ENCODE data around the gene CRACR2B.

Gene CRACR2B

DNA sequence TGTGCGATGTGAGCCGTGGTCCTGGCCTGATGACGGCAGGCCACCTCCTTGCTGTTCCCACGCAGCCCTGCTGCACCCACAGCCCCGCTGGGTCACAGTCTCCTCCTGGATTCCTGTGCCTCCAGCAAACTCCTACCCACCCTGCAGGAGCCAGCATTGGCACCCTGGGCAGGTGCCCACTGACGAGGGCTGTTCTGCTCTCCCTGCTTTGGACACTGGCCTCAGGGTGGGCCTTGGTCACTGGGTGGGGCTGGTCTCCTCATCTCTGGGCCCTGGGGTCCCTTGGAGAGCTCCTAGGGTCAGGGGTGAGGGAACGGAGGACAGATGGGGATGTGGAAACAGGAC is 27.6 kb downstream of the CRACR2B start:
- DNase-seq = no peak

DNA sequence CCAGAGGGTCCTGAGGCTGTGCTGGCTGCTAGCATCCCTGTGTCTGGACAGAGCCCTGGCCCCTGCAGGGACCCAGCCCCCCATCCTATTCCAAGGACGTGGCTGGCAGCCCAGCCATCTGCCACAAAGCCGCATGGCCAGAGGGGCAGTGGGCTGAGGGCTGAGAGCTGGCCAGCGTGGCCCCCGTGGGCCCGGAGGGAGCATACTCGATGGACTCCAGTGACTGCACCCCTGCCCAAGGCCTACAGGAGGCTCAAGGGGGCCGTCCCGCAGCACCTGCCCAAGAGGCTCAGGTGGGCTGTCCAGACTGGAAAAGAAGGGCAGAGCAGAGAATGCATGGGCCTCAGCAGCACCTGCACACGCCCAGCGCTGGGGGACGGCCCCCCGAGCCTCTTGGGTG is 28.1 kb downstream of the CRACR2B start:
- no peak for DNase-seq

DNA sequence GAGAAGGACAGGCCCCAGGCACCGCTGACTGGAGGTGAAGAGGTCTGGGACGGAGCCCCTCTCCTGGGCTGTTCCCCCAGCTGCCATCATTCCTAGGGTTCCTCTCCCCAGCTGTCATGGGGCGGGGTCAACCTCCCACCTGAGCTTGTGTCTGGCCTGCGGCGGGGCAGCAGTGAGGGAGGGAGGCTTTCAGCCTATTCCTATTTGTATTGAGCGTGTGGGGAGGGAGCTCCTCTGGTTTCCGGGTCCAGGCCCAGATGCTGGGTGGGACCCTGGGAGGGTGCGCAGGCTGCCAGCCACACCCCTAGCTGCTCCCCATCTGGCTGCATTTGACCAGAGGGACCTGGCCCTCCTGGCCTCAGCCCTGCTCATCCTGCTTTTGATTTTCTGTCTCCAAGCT is 28.7 kb downstream of the CRACR2B start:
- no peak for DNase-seq

DNA sequence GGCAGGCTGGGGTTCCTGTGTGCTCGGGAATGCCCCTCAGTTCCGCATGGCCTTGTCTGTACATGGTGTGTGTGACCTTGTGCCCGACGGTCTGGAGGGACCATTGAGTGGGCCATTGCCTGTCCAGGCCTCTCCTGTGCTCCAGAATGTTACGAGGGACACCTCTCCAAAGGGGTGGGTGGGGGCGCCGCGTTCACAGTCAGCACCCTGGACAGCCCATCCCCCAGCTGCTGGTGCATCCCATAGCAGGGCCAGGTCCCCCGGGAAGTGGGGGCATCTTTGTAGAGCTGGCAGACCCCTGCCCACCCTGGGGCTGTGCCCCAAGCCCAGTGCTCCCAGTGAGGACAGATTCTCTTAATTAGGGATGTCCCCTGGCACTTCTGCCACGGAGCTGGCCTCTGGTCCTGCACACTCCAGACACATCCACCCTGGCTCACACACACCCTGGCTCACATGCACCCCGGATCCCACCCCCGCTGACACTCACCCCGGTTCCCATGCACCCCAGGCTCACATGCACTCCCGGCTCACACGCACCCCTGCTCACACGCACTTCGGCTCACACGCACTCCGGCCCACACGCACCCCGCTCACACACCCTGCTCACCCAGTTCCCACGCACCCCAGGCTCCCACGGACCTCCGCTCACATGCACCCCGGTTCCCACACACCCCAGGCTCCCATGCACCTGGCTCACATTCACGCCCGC is 30.5 kb downstream of the CRACR2B start:
- DNase-seq = no peak

DNA sequence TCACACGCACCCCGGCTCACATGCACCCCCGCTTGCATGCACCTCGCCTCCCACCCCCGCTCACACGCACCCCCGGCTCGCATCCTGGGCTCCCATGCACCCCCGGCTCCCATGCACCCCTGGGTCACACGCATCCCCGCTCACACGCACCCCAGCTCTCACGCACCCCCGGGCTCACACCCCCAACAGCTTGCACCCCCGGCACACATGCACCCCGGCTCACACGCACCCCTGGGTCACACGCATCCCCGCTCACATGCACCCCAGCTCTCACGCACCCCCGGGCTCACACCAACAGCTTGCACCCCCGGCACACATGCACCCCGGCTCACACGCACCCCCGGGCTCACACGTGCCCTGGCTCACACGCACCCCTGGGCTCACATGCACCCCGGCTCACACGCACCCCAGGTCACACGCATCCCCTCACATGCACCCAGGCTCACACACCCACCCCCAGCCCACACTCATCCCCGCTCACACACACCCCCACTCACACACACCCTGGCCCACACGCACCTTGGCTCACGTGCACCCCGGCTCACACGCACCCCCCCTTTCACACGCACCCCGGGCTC is 31.1 kb downstream of the CRACR2B start:
- DNase-seq = no peak

DNA sequence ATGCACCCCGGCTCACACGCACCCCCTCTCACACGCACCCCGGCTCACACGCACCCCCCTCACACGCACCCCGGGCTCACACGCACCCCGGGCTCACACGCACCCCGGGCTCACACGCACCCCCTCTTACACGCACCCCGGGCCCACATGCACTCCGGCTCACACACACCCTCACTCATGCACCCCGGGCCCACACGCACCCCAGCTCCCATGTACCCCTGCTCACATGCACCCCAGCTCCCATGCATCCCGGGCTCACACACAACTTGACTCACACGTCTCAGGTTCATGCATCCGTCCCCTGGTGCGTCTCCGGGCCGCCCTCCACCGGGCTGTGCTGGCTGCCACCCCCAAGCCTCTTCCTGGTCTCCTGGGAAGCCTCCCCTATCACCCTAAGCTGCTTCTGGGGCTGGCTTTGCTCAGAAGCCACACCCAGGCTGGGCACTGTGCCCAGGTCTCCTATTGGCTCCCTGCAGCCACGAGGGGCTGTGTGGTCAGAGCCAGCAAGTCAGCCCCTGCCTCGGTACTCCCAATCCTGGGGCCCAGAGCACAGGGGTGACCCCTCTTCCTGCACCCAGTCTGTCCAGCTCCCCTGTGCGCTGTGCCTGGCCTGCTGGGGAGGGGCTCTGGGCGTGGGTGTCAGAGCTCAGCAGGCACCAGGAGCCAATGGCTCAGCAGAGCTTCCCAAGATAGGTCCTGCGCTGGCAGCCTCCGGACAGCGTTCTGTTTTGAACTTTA is 31.8 kb downstream of the CRACR2B start:
- DNase-seq = no peak

DNA sequence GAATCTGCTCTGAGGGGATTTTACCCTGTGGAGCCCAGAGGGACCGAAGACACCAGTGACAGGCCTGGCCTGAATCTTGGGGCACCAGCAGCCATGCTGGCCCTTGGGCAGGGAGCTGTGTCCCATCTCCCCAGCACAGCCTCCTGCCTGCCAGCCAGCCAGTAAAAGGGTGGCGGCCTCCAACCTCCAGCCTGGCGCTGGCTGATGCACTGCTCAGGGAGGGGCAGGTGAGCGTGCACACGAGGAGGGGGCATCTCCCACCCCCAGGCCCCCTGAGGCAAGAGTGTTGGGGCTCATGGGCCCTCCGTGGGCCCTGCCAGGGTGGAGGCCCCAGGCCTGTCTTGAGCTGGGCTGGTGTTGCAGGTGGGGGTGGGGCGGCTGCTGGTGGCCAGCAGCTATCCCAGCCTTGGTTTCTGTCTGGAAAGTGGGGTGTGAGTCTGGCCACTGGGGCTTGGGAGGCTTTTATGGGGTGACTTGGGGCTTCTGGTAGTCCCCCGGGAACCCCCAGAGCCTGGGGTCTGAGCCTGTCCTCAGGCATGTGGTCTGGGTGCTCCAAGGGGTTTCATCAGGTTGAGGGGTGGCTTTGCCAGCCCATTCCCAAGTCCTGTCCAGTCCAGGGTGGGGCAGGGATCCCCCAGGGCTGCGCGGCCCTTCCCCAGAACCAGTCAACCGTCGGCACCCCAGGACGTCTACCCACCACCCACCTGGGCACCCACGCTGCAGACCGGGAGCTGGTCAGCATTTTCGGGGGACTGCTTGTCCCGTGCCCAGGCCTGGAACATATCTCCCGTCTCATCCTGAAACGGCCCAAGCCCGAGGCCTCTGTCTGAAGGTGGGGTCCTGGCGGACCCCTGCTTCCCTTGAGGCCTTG is 32.8 kb downstream of the CRACR2B start:
- DNase-seq = no peak

DNA sequence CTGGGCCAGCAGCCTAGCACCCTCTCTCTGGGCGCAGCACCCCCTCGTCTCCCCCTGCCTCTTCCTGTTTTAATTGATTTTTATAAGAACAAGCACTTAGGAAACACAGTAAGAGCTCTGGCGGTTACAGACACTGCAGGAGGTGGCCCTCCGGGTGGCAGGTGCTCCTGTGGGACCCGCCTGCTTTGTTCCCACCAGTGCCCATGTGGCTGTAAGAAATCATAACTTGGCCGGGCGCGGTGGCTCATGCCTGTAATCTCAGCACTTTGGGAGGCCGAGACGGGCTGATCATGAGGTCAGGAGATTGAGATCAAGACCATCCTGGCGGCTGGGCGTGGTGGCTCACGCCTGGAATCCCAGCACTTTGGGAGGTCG is 33.4 kb downstream of the CRACR2B start:
- DNase-seq = no peak

DNA sequence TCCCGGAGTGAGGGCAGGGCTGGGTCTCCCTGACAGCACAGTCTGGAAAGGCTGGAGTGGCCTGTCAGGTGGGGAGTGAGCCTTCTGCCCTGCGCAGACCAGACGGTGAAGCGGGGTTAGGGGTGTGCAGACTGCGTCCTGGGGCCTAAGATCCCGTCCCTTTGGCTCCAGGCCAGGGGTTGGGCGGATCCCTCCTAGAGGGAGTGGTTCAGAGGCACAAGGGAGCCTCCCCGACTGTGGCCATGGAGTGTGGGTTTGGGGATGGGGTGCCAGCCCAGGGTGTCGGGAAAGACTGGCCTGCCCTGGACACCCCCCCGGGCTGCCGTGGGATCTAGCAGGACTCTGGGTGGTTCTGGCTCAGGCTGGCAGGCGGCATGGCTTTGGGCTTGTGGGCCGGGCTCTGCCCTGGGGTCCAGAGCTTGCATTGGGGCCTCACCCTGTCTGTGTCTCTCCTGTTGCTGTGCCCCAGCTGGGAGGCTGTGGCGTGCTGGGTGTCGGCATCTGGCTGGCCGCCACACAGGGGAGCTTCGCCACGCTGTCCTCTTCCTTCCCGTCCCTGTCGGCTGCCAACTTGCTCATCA is 34.5 kb downstream of the CRACR2B start:
- DNase-seq = no peak

DNA sequence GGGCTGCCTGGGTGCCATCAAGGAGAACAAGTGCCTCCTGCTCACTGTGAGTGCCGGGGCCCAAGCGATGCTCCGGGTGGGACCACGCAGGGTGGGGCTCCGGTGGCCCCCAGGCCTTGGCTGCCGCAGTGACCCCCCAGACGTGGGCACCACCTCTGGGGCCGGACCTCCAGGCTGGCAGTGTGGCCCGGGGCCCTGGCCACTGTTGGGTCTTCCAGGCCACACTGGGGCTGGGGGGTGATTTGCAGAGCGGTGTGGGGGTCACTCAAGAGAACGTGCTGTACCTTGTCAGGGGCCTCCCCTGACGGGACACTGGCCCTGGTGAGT is 34.9 kb downstream of the CRACR2B start:
- no peak for DNase-seq

DNA sequence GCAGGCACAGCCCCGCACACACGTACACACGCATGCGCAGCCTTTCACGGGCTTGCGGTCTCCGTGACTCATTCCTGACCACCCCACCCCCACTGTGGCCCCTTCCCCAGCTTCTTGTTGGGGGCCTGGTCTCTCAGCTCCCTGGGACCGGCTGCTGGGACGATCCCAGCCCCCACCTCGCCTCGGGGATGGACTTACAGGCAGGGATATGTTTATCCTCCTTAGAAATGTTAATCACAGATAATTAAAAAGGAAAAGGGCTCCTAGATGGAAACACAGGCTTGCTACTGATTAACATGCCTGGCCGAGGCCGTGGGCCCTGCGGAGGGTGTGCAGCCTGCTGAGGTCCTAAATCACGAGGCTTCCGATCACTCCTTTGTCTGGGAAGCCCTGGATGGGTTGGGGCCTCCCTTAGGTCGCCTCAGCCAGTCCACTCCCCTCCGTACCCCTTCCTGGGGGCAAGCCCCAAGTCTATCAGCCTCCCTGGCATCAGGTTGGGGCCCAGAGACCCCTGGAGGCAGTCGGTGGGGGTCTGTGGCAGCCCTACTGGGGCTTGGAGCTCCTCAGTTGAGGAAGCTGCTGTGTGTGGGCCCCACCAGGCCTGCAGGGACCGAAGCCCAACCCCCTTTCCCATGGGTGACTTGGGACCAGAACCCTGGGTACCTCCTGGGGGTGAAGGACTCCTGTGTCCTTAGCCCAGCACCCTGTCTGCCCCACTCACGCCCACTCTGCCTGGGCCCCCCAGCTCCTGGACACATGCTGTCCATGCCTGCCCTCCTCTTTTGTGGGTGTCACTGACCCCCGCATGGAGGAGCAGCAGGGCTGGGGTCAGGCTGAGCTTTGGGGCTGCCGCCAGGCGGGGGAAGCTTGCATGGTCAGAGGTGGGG is 35.5 kb downstream of the CRACR2B start:
- DNase-seq = no peak

DNA sequence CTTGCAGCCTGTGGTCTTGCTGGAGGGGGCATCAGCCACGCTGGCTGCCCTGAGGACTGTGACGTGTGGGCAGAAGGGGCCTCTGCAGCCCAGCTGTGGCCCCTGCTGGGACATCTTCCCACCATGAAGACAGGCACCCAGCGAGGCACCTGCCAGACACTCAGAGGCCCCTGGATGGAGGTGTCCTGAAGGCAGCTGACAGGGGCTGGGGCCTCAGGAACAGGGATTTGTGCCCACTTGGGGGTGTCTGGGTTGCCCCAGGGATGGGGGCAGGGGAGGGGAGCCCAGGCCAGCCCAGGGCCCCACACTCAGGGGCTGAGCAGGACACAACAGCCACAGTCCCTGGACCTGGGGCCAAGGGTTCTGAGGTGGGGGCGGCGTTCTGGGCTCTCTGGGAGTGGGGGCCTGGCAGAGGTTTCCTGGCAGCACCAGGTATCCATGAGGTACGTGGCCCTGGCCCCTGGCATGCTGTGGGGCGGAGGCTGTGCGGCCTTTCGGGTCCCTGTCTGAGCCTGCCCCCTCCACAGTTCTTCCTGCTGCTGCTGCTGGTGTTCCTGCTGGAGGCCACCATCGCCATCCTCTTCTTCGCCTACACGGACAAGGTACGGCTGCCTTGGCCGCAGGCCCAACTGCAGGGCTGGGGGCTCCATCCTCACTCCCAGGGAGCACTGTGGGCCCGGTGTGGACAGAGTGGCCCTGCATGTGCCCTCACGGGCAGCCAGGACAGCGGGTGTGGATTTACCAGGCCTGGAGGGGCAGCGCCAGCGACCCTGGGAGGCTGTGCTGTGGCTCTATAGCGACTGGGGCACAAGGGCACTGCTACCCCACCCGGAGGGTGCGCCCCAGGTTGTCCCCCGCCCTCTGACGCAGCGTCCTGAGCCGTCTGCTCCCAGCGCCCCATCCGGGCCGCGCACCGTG is 36.5 kb downstream of the CRACR2B start:
- DNase-seq = no peak

DNA sequence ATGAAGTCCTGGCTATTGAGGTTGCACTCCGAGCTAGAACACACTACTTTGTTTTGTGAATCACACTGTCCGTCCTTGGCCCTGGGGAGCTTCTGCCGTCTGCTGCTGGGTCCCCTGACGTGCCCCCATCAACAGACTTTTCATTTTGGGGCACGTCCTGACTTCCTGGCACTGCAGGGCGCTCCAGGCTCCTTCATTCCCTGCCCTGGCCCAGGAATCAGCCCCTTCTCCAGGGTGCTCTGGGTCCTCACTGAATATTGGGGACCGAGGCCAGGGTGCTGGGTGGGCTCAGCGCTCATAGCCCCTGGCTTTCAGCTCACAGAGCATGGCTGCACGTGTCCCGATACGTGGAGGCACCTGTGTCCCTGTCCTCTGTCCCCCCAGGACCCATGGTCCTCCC is 37.2 kb downstream of the CRACR2B start:
- no peak for DNase-seq

DNA sequence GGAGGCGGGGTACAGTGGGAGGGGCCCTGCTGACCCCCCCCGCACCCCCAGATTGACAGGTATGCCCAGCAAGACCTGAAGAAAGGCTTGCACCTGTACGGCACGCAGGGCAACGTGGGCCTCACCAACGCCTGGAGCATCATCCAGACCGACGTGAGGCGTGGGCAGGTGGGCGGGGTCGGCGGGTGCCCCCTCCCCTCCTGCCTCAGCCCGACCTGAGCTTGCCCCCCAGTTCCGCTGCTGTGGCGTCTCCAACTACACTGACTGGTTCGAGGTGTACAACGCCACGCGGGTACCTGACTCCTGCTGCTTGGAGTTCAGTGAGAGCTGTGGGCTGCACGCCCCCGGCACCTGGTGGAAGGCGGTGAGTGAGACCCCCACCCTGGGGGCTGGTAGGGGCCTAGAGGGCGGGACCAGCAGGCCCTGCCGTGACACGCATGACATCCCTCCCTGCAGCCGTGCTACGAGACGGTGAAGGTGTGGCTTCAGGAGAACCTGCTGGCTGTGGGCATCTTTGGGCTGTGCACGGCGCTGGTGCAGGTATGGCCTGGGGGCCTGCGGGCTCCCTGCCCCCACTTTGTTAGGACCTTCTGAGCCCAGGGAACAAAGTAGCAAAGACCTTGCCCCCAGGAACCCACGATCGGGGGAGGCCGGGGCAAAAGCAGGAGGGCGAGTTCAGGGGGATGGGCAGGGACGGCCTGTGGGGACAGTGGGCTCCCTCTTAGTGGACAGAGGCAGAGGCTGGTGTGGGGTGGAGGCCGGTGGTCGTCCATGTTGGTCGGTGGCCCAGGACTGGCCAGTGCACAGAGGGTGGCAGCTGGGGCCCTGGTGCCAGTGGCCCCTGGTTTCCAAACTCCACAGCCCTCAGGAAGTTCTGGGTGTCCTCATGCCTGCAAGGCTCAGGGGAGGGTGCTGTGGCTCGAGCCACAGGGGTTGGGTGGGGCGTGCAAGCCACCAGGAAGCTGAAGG is 38.0 kb downstream of the CRACR2B start:
- no peak for DNase-seq

DNA sequence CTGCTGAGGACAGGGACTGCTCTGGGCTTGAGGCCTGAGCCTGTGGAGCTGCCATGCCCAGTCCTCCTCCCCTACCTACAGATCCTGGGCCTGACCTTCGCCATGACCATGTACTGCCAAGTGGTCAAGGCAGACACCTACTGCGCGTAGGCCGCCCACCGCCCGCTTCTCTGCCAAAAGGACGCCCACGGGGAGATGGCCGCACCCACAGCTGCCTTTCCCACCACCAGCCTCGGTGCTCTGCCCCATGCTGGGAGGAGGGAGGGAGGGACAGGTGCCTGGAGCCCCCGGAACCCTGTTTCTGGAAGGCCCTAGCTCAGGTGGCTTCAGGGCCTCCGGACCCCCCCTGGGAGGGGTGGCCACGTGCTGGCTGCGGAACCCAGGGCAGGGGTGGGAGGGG is 38.8 kb downstream of the CRACR2B start:
- no peak for DNase-seq

DNA sequence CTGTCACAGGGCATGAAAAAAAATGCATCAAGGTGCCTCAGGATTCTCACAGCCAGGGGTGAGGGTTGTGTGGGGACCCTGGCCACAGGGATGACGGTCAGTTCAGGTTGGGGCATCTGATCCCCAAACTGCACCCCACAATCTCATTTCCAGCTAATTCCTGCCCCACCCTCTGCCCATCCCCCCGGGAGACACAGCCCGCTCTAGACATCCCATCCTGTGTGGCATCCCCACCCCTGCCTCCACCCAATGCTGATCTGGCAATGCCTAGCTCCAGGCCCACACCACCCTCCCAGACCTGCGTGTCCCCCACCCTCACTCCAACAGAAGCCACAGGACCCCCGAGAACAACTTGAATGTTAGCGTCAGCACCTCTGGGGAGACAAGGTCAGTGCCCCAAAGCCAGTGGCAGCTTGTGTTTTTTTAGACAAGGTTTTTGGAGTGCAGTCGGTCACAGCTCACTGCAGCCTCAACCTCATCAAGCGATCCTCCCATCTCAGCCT is 40.2 kb downstream of the CRACR2B start:
- DNase-seq = no peak

DNA sequence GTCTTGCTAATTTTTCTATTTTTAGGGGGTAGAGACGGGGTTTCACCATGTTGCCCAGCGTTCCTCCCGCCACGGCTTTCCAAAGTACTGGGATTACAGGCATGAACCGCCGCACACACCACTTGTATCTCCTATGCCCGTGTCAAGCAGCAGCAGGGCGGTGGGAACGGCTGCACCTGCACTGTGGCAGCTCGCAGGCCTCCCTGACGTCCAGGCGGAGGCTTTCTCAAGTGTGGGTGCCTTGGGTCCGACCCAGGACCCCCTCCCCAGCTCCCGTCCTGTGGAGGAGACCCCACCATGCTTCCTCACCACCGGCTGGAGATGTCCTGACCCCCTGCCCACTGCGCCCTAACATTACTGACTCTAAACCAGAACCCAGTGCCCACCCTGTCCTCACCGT is 40.7 kb downstream of the CRACR2B start:
- no peak for DNase-seq

DNA sequence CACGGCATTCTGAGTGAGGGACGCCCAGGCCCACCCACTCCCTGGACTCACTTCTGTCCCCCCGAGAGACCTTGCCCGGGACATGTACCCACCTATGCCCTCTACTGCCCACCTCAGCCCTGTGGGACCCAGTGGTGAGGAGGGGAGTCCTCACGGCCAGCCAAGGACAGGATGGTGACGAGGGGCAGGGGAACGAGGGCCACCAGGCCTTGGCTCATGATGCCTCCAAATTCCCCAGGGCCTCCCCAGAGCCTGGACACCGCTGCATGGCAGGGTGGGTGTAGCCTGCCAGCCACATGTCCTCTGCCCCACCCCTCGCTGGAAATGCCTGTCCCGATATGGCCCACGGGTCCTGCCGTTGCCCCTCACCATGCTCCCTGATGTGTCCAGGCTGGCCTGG is 41.1 kb downstream of the CRACR2B start:
- no peak for DNase-seq

DNA sequence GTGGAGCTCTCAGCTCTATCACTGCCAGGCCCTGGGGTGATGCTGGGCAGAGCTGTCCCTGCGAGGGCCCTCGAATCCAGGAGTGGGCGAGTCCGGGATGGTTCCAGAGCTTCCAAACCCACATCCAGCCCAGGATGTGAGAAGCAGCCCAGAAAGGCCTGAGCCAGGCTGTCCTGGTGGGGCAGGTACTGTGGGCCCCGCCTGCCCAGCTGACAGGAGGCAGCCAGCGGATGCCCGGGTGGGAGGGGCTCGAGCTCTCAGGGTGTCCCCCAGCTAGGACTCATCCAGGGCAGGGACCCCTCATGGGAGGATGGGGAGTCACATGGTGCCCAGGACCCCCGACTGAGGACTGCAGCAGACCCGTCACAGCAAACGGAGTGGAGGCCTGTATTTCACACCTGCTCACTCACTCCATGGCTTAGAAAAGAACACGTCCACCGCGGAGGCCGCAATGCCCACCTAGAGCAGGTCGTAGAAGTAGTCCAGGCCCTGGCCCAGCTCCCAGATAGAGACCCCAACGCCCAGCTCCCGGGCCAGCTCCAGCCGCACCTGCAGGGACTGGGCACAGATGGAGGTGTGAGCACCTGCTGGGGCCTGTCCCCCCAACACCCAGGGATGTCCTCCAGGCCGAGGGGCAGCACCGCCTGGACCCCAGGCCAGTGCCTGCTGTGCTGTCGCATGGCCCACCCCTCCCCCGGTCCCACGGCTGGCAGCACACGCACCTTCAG is 41.8 kb downstream of the CRACR2B start:
- no peak for DNase-seq

All from DMS 273 treated with DMSO at 0.1 percent for 48 hours (cell line).